GM19025 (cell line): ENCODE results near the gene NMNAT2.

Experiments used
- ATAC-seq: cut with Tn5 transposase; IDR thresholded peaks from one replicate; pipeline ENCODE4 v1.9.1; 2021; ENCODE audit warnings: mild to moderate bottlenecking, low read depth, moderate library complexity; ENCODE audit not compliant: unreplicated experiment

The NMNAT2 gene

DNA sequence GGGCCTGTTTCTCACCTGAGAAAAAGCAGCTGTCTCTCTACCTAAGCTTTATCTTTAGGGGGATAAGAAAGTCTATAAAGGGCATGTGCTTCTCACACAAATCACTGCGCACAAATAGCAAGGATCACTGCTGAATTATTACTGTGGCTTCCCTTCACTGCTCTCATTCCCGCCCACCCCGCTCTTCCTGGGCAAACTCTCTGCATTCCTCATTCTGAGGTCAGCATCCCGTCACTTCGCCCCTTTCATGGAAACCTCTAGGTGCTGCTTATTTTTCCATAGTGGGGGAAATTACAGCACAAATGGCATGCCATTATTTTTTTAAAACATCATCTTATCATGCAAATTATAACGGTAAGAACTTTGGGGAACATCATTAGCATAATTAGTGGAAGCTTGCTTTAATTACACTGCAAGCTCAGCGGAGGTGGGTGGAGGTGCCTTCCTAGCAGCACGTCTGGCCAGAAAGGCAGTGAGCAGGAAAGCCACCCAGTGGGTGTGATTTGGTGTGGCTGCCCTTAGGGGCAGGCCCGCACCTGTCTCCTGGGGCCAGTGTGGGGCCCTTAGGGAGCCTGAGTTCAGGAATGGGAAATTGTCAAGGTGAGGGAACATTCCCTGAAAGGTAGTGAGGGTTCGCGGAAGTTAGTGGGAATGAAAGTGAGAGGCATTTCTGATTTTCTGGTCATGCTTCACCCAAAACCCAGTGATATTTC lies 126.2 kb downstream of the NMNAT2 start:
- no peak for ATAC-seq

DNA sequence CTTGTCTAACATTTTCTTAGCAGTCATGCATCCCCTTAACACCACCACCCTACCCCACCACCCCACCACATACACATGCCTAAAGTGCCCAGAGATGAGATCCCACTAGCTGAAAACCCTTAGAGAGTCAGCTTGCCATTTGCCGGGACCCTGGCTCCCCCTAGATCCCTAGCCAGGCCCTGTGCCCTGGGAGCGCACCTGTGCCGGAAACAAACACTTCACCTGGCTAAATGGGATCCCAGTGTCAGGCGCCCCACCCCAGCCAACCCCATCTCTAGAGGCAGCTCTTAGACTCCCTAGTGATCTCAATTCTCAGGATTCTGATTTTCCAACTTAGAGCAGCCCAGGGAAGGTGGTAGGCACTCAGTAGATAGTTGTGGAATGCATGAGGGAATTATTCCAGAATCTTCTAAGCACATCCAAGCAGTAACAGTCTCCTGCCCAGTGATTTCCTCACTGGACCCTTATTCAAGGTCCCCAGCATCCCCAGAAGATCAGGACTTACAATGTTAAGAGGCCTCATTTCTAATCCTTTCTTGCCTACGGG lies 126.9 kb downstream of the NMNAT2 start:
- ATAC-seq = no peak

GRCh38 chr1:183290628-183291027 lies 127.6 kb downstream of the NMNAT2 start:
- ATAC-seq = no peak

- ATAC-seq = no peak
Measured at GRCh38 chr1:183289051-183289496, 129.1 kb downstream of the NMNAT2 start.

DNA sequence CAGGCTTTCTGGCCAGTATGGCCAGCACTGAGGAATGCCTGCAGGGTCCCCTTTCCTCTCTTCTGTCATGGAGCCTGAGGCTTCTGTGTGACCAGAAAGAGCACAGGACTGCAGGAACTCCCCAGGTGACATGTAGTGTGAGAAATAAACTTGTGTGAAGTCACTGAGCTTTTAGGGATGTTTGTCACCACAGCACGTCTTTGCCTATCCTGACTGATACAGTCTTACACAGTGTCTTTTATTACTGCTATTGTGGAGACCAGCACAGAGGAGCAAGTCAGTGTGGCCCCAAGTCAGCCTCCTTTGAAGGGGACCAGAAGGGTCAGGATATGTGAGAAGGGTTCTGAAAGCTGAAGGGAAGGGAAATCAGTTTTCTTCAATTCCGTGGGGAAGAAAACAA lies 129.6 kb downstream of the NMNAT2 start:
- ATAC-seq = no peak

- no peak for ATAC-seq
Measured at GRCh38 chr1:183287191-183287675, 130.9 kb downstream of the NMNAT2 start.

GRCh38 chr1:183285746-183286145 lies 132.4 kb downstream of the NMNAT2 start:
- no peak for ATAC-seq

GRCh38 chr1:183285256-183285655 lies 132.9 kb downstream of the NMNAT2 start:
- no peak for ATAC-seq

- ATAC-seq = no peak
Measured at GRCh38 chr1:183284086-183284485, 134.1 kb downstream of the NMNAT2 start.

GRCh38 chr1:183283286-183283685 lies 134.9 kb downstream of the NMNAT2 start:
- ATAC-seq = no peak

DNA sequence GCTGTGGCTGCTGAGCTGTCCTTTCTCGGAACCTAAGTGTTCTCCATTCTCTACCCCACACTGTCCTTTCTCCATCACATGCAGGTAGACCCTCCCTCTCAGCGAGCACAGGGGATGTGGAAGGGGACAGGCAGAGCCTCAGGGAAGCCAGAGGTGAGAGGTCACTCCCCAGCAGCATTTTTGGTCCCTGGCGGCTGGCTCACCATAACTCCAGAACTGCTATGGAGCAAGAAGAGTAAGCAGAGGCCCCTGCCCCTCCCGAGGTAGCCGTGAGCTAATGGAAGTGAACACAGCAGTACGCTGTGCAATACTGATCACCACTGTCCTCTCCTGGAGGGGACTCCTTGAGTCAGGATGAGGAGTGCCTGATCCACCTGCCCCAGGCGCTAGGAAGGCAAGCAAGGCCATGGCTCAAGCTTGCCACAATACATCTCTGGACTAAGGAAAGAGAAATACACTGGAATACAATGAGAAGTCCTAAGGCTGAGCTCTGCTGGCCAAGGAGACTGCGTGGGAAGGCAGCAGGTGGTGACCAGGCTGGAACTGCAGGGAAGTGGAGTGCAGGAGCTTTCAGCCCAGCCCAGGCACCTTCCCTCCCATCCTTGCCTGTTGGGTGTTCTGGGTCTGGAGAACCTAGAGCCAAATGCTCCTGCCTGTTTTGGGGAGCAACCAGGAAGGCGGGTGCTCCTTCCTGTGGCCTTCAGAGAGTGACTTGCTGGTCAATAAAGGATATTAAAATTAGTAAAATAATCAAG lies 135.9 kb downstream of the NMNAT2 start:
- no peak for ATAC-seq

DNA sequence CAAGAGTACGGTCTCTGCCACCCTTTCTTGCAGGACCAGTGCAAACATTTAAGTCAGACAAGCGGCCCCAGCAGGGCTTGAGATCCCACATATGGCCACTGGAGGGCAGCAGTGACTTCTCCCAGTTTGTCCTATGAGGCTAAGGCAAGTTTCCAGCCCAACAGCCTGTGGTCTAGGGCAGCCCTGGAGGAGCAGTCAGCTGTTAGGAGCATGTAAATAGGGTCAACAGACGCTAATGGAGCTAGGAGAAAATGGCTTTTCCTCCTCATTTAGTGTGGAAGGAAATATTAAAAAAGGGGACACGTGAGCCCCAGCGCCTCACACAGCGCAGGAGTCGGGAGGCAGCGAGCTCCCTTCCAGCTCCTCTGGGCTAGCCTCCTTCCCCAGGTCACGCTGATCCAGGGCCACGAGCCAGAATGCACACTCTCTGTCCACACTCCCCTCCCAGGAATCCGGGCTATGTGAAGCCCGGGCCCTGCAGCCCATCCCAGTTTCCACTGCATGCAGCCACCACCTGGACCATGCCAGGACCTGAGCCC lies 136.6 kb downstream of the NMNAT2 start:
- no peak for ATAC-seq

GRCh38 chr1:183281039-183281438 lies 137.1 kb downstream of the NMNAT2 start:
- no peak for ATAC-seq

- no peak for ATAC-seq
Measured at GRCh38 chr1:183279835-183280234, 138.3 kb downstream of the NMNAT2 start.

- no peak for ATAC-seq
Measured at GRCh38 chr1:183278739-183279591, 139.2 kb downstream of the NMNAT2 start.

- no peak for ATAC-seq
Measured at GRCh38 chr1:183277821-183278738, 140.1 kb downstream of the NMNAT2 start.

- no peak for ATAC-seq
Measured at GRCh38 chr1:183276386-183277080, 141.6 kb downstream of the NMNAT2 start.

- ATAC-seq = no peak
Measured at GRCh38 chr1:183275322-183275721, 142.9 kb downstream of the NMNAT2 start.

- no peak for ATAC-seq
Measured at GRCh38 chr1:183274836-183275235, 143.3 kb downstream of the NMNAT2 start.
